RPMI7951 (cell line): ENCODE results near the gene ITGB3BP. TPM values are rescaled to one million over a fixed set of nuclear protein-coding genes. Genes with fewer than 3 reads are reported as not detected.

Source experiments
- DNase-seq: peaks from one replicate; pipeline ENCODE4 v3.0.0-alpha.2; 2012; ENCODE audit warnings: low read depth
- total RNA-seq: library from RNA; depleted of rRNA; stranded (reverse); fragments of >200 nt; shearing (Covaris generic); gene quantifications from 2 replicates; pipeline ENCODE4 v1.2.3, GENCODE V29; 2014; rRNA removed

ITGB3BP gene
- total RNA-seq, 1 experiment from 2014 or later = 101 TPM

DNA sequence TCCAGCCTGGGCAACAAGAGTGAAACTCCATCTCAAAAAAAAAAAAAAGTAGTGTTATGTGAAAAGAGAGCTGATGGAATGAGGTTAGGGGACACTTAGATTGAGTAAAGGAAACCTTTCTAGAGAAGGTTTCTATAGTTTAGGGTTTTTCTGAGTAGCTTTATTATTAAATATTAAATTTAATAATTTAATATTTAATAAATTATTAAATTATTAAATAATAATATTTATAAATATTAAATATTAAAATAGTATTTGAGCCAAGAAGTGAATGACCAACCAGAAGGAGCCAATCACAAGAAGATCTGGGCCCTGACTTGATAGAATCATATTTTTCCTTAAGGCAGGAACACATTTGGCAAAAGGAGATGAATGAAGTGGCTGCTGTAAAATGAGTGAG, 104.9 kb downstream of the ITGB3BP start:
- no peak for DNase-seq

- no peak for DNase-seq
Observed at GRCh38 chr1:63414691-63415365, 108.2 kb downstream of the ITGB3BP start.

DNA sequence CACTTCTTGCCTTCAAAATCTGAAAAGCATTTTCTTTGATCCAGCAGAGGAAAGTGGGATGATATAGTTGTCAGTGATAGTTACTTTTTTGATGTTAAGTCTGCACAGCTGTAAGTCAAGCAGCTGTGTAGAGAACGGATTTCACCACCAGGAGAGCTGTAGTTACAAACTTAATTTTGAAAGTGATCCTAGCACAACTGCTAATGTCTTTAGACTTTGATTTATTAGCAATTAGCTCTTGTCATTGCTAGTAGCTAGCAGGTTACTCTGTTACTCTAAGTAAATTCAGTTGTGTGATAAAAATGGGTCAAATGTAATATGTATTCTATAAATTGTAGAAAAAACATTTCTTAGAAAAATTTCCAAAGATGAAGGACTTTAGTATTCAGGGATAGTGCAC, 109.6 kb downstream of the ITGB3BP start:
- DNase-seq = no peak

DNA sequence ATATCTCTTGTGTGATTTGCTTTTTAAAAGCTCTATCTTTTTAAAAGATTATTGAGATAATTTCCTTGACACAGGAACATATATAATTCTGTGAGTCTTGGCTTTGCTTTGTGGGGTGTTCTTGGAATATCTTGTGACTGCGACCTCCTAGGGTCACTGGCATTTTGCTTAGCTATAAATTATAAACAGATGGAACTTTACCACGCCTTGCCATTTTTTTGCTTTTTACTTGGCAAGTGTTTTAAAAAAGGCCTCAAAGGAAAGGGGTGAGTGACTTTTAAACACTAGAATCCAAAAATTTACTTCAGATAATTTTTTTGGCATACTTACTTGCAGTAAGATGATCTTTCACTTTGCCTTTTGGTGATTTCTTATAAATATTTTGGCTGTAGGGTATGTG, 112.0 kb downstream of the ITGB3BP start:
- no peak for DNase-seq

- DNase-seq = no peak
Observed at GRCh38 chr1:63408331-63408730, 114.7 kb downstream of the ITGB3BP start.

DNA sequence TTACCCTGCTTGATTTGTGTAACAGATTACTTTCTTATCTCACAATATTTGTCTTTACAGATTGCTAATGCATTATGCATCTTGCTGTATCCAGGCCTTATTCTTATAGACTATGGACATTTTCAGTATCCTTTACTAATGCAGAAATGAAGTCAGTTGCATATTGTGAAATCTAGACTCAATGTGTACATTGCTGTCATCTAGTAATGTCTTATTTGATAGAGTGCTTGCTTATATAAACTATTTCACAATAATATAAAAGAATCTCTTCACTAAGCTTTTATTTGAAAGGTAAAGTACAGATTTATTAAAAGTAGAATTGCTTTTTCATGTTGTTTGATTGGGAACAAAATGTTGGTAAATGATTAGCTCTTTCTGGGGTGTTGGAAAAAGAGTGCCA, 116.0 kb downstream of the ITGB3BP start:
- DNase-seq = no peak

DNA sequence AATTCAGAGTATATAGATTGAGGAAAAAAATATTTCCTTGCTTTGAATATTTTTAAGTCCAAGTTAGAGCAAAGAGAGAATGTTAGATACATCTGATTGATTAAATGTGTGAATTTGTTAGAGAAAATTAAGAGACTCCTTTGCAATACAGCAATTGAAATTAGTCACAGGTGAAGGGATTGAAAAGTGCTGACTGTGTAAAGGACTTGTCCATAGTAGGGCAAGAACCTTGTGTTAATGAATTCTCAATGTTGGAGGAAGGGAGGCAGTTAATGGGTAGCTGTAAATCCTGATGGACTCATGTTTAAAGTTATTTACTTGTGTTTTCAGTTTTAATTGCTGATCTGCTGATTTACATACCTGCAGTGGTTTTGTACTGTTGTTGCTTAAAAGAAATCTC, 117.0 kb downstream of the ITGB3BP start:
- DNase-seq = no peak

DNA sequence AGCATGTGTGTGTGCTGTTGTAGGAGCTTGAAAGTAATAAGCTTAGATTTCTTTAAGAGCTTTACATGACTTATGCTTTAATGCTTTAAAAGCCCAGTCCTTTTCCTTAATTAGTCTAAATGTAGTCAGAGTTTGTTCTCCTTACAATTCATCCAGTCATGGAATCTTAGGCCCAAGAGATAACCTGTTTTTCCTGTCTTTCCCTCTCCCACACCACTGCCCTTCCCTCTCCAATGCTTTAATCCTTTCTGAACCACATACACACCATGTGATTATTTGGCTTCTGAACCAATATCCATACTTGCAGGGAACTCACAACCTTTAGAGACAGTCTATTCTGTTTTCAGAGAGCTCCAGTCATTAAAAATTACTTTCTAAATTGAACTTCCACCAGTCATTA, 118.0 kb downstream of the ITGB3BP start:
- no peak for DNase-seq

DNA sequence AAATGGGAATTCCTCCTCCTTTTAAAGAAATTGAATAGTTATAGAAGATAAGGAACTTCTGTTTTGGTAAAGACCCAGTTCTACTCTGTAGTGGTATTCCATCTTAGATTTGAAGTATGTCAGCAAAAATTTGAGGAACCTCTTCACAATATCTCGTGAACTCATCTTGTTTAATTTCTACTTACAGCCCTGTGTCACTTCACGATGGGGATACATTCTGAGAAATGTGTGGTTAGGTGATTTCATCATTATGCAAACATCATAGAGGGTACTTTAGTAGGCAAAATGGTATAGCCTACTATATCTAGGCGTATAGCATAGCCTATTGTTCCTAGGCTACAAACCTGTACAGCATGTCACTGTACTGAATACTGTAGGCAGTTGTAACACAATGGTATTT, 119.6 kb downstream of the ITGB3BP start:
- no peak for DNase-seq

GRCh38 chr1:63401945-63402344, 121.1 kb downstream of the ITGB3BP start:
- DNase-seq = no peak

Other genes starting within 250 kb of the ITGB3BP start
- gene FOXD3, start 200.7 kb downstream of the ITGB3BP start, total RNA-seq = 0.96 and 1.2 TPM in 2 replicates
- 15.3 and 26.3 TPM in 2 replicates for gene ALG6, start 155.6 kb downstream of the ITGB3BP start, total RNA-seq
- 13.4 and 16.1 TPM in 2 replicates for gene EFCAB7, start 300 bp upstream of the ITGB3BP start, total RNA-seq
- 140 and 171 TPM in 2 replicates for gene PGM1, start 70.2 kb upstream of the ITGB3BP start, total RNA-seq